PC-9 (cell line): ENCODE data around the gene CALHM4.

Source experiments
- CTCF ChIP-seq: fragments of 200-600 bp; sonication (generic); conservative IDR thresholded peaks from 2 replicates; pipeline ENCODE4 v1.6.1; 2017; ENCODE audit warnings: mixed run types, antibody characterized with exemption, mild to moderate bottlenecking, moderate library complexity
- EZH2 ChIP-seq: fragments of 200-600 bp; sonication (generic); IDR thresholded peaks from 2 replicates; pipeline ENCODE4 v1.8.0; 2017; ENCODE audit warnings: antibody characterized with exemption, low read depth

- TF ChIP-seq CTCF = no peak
- TF ChIP-seq EZH2 = no peak
Measured at GRCh38 chr6:116564311-116564710, 10.8 kb downstream of the CALHM4 start.
